BJ (cell line): Measurements from ENCODE around the gene SCRN2. TPM values are rescaled to one million over a fixed set of nuclear protein-coding genes. Genes with fewer than 3 reads are reported as not detected.

ENCODE experiments used
- CTCF ChIA-PET: fragments of 350-600 bp; formaldehyde crosslinking; extraction: SDS; loops from one replicate; lab custom pipeline; 2021; ENCODE audit warnings: antibody characterized with exemption, inconsistent platforms; lab: Yijun Ruan, JAX
- POLR2A ChIA-PET: fragments of 300-600 bp; sonication (Branson Sonifier 250); formaldehyde crosslinking; extraction: SDS; loops from one replicate; lab custom pipeline; 2021; ENCODE audit warnings: antibody characterized with exemption; lab: Charles Lee
- DNase-seq: peaks from one replicate; pipeline ENCODE4 v3.0.0-alpha.2; 2011; ENCODE audit warnings: low read depth
- H3K27me3 ChIP-seq: 2 replicates; pipeline ENCODE4 v1.6.0; 2011; ENCODE audit warnings: low read length; ENCODE audit not compliant: control insufficient read depth, insufficient read depth
- H3K36me3 ChIP-seq: 2 replicates; pipeline ENCODE4 v1.5.1; 2011; ENCODE audit warnings: low read length; ENCODE audit not compliant: control insufficient read depth, insufficient read depth
- H3K4me3 ChIP-seq: 2 replicates; pipeline ENCODE4 v1.5.1; 2011; ENCODE audit warnings: low read depth, mild to moderate bottlenecking, control low read depth, low read length
- CTCF ChIP-seq: IDR thresholded peaks from 2 replicates; pipeline ENCODE4 v1.5.1; 2011; ENCODE audit warnings: low read depth, mild to moderate bottlenecking, control low read depth, inconsistent platforms, low read length, moderate library complexity; ENCODE audit not compliant: insufficient read depth
- polyA plus RNA-seq: library from polyadenylated mRNA; depleted of rRNA; stranded (reverse); fragments of >200 nt; gene quantifications from 2 replicates; pipeline ENCODE4 v1.2.3, GENCODE V29; 2011

Gene SCRN2
- polyA plus RNA-seq, 1 experiment, result 41.1 TPM

GRCh38 chr17:47871048-47871447 lies 30.0 kb upstream of the SCRN2 start:
- ChIA-PET POLR2A (no interaction called here), CTCF (interaction anchor here (1.2 to 1.7 kb wide), 2 partner anchors 18 to 30 kb away, joined by 5 to 6 read pairs; partner anchors contain the start of gene SCRN2)
- DNase-seq, result no peak

GRCh38 chr17:47870056-47870455 lies 29.0 kb upstream of the SCRN2 start:
- ChIA-PET CTCF (interaction anchor here (0.5 to 1.7 kb wide), 4 partner anchors 9 to 29 kb away, joined by 3 to 6 read pairs (median 4); partner anchors contain the start of gene SCRN2), POLR2A (no interaction called here)
- DNase-seq, result no peak
- H3K27me3 ChIP-seq, result peaks cover 14% of the 10 kb centered on the region
- no peaks in the 10 kb centered on the region for H3K36me3 ChIP-seq
- no peak for TF ChIP-seq CTCF
- H3K4me3 ChIP-seq, result no peak overlapping the region

More at GRCh38 chr17:47871048-47871447, 30.0 kb upstream of the SCRN2 start:
- Histone ChIP-seq H3K4me3 (no peak overlapping the region), H3K36me3 (no peaks in the 10 kb centered on the region), H3K27me3 (peaks cover 14% of the 10 kb centered on the region)
- no peak for TF ChIP-seq CTCF

- TF ChIP-seq CTCF, result no peak
- Histone ChIP-seq H3K4me3 (no peak overlapping the region), H3K36me3 (no peaks in the 10 kb centered on the region), H3K27me3 (peaks cover 14% of the 10 kb centered on the region)
- ChIA-PET POLR2A (no interaction called here), CTCF (interaction anchor here (1.2 to 2.1 kb wide), 2 partner anchors 21 to 26 kb away, joined by 3 to 6 read pairs; no protein-coding TSS in a partner anchor)
- DNase-seq, result no peak
These were observed 28.0 kb upstream of the SCRN2 start for GRCh38 chr17:47869114-47869513.

- H3K36me3 ChIP-seq, result no peaks in the 10 kb centered on the region
- TF ChIP-seq CTCF, result no peak
- POLR2A ChIA-PET, result no interaction called here
- H3K27me3 ChIP-seq, result peaks cover 10% of the 10 kb centered on the region
- H3K4me3 ChIP-seq, result no peak overlapping the region
- CTCF ChIA-PET, result interaction anchor here (0.6 to 2.1 kb wide), 3 partner anchors 20 to 25 kb away, joined by 3 to 6 read pairs (median 3); no protein-coding TSS in a partner anchor
- DNase-seq, result no peak
These were observed 26.9 kb upstream of the SCRN2 start for GRCh38 chr17:47867813-47868533.

- Histone ChIP-seq H3K36me3 (no peaks in the 10 kb centered on the region), H3K27me3 (peaks cover 8% of the 10 kb centered on the region), H3K4me3 (no peak overlapping the region)
- no peak for TF ChIP-seq CTCF
- ChIA-PET POLR2A (no interaction called here), CTCF (no interaction called here)
- no peak for DNase-seq
These were observed 25.9 kb upstream of the SCRN2 start for GRCh38 chr17:47866941-47867340.
